ENCODE measurements around the gene TMEM238L. TPM values are rescaled to one million over a fixed set of nuclear protein-coding genes. Genes with fewer than 3 reads are reported as not detected.

The TMEM238L gene
- total RNA-seq, 2 donors from 2014 or later, result not detected

- ATAC-seq (peak in 1 of 2 donors; percentile 38), DNase-seq (ENCODE audit: low spot score) (no peak)
- H3K27ac Mint-ChIP-seq, result no peak overlapping the region
- H3K4me1 Mint-ChIP-seq (ENCODE audit: low read depth in 2 of 2), result no peaks in the 10 kb centered on the region
- no peak overlapping the region for H3K4me3 Mint-ChIP-seq
- peaks cover 0 to 2% of the 10 kb centered on the region in 2 donors for H3K27me3 Mint-ChIP-seq
- H3K36me3 Mint-ChIP-seq, result no peaks in the 10 kb centered on the region
- no peaks in the 10 kb centered on the region for H3K9me3 Mint-ChIP-seq
Observed at GRCh38 chr17:10756185-10756584, 47.7 kb downstream of the TMEM238L start.

GRCh38 chr17:10755592-10756127 lies 48.2 kb downstream of the TMEM238L start:
- ATAC-seq (no peak), DNase-seq (ENCODE audit: low spot score) (no peak)
- Mint-ChIP-seq H3K27ac (no peak overlapping the region), H3K36me3 (no peaks in the 10 kb centered on the region), H3K4me1 (ENCODE audit: low read depth in 2 of 2) (no peaks in the 10 kb centered on the region), H3K9me3 (no peaks in the 10 kb centered on the region), H3K27me3 (peaks cover 0 to 2% of the 10 kb centered on the region in 2 donors), H3K4me3 (no peak overlapping the region)

GRCh38 chr17:10754861-10755591 lies 48.9 kb downstream of the TMEM238L start:
- H3K4me3 Mint-ChIP-seq, result no peak overlapping the region
- ATAC-seq (no peak), DNase-seq (ENCODE audit: low spot score) (no peak)
- H3K9me3 Mint-ChIP-seq, result no peaks in the 10 kb centered on the region
- peaks cover 0 to 2% of the 10 kb centered on the region in 2 donors for H3K27me3 Mint-ChIP-seq
- no peaks in the 10 kb centered on the region for H3K4me1 Mint-ChIP-seq (ENCODE audit: low read depth in 2 of 2)
- H3K36me3 Mint-ChIP-seq, result no peaks in the 10 kb centered on the region
- no peak overlapping the region for H3K27ac Mint-ChIP-seq

- Mint-ChIP-seq H3K36me3 (no peaks in the 10 kb centered on the region), H3K27ac (no peak overlapping the region), H3K4me3 (no peak overlapping the region), H3K9me3 (no peaks in the 10 kb centered on the region), H3K27me3 (peaks cover 0 to 4% of the 10 kb centered on the region in 2 donors), H3K4me1 (ENCODE audit: low read depth in 2 of 2) (no peaks in the 10 kb centered on the region)
- DNase-seq (ENCODE audit: low spot score) (no peak), ATAC-seq (no peak)
Observed at GRCh38 chr17:10754109-10754508, 49.8 kb downstream of the TMEM238L start.

- H3K27me3 Mint-ChIP-seq, result peaks cover under 1 to 4% of the 10 kb centered on the region in 2 donors
- H3K9me3 Mint-ChIP-seq, result no peaks in the 10 kb centered on the region
- DNase-seq (ENCODE audit: low spot score) (no peak), ATAC-seq (no peak)
- no peaks in the 10 kb centered on the region for H3K4me1 Mint-ChIP-seq (ENCODE audit: low read depth in 2 of 2)
- no peak overlapping the region for H3K4me3 Mint-ChIP-seq
- H3K27ac Mint-ChIP-seq, result no peak overlapping the region
- no peaks in the 10 kb centered on the region for H3K36me3 Mint-ChIP-seq
Observed at GRCh38 chr17:10752696-10753095, 51.2 kb downstream of the TMEM238L start.

- no peaks in the 10 kb centered on the region for H3K9me3 Mint-ChIP-seq
- no peak for DNase-seq (ENCODE audit: low spot score)
- no peak overlapping the region for H3K4me3 Mint-ChIP-seq
- H3K27ac Mint-ChIP-seq, result no peak overlapping the region
- peaks cover 4 to 7% of the 10 kb centered on the region in 2 donors for H3K27me3 Mint-ChIP-seq
- H3K4me1 Mint-ChIP-seq (ENCODE audit: low read depth in 2 of 2), result no peaks in the 10 kb centered on the region
- ATAC-seq, result no peak
- no peaks in the 10 kb centered on the region for H3K36me3 Mint-ChIP-seq
Observed at GRCh38 chr17:10751563-10751962, 52.3 kb downstream of the TMEM238L start.

GRCh38 chr17:10750210-10750609 lies 53.7 kb downstream of the TMEM238L start:
- Mint-ChIP-seq H3K27ac (no peak overlapping the region), H3K27me3 (peaks cover 4 to 7% of the 10 kb centered on the region in 2 donors), H3K9me3 (no peaks in the 10 kb centered on the region), H3K4me3 (no peak overlapping the region), H3K4me1 (ENCODE audit: low read depth in 2 of 2) (no peaks in the 10 kb centered on the region), H3K36me3 (no peaks in the 10 kb centered on the region)
- DNase-seq (ENCODE audit: low spot score) (no peak), ATAC-seq (no peak)

- Mint-ChIP-seq H3K36me3 (no peaks in the 10 kb centered on the region), H3K27me3 (peaks cover 7 to 19% of the 10 kb centered on the region in 2 donors), H3K4me1 (ENCODE audit: low read depth in 2 of 2) (peaks cover 0 to 4% of the 10 kb centered on the region in 2 donors), H3K27ac (no peak overlapping the region), H3K9me3 (no peaks in the 10 kb centered on the region), H3K4me3 (no peak overlapping the region)
- DNase-seq (ENCODE audit: low spot score), result no peak
- ATAC-seq, result no peak
Observed at GRCh38 chr17:10748531-10749181, 55.2 kb downstream of the TMEM238L start.

GRCh38 chr17:10745231-10745630 lies 58.7 kb downstream of the TMEM238L start:
- Mint-ChIP-seq H3K27ac (no peak overlapping the region), H3K36me3 (no peaks in the 10 kb centered on the region), H3K4me1 (ENCODE audit: low read depth in 2 of 2) (peaks cover 0 to 4% of the 10 kb centered on the region in 2 donors), H3K27me3 (peaks cover 15 to 25% of the 10 kb centered on the region in 2 donors), H3K9me3 (no peaks in the 10 kb centered on the region), H3K4me3 (no peak overlapping the region)
- ATAC-seq (no peak), DNase-seq (ENCODE audit: low spot score) (no peak)

Other genes with a start within 250 kb of the TMEM238L start
- gene MYH3, start 146.8 kb downstream of the TMEM238L start, total RNA-seq, result 1 to 10 TPM; 4.2 to 5.9 TPM
- gene SCO1, start 106.6 kb downstream of the TMEM238L start, total RNA-seq, result 10 to 100 TPM; 28.3 to 33.8 TPM
- gene ADPRM, start 106.5 kb downstream of the TMEM238L start, total RNA-seq, result 1 to 10 TPM; 7.8 to 9.4 TPM
- 1 to 10 TPM in 1 of 2 donors, not detected in 1; 1.1 TPM for gene TMEM220, start 74.1 kb downstream of the TMEM238L start, total RNA-seq
- gene PIRT, start 34.0 kb upstream of the TMEM238L start, total RNA-seq, result not detected

All from natural killer cell treated with Interleukin-12 subunit alpha and Interleukin-12 subunit beta and Interleukin-15 and Interleukin-18, amount 100 ng/mL, for 72 hours (primary cell).